Heart left ventricle (tissue), 16 donors: ENCODE data around the gene TMEM132D. TPM values are rescaled to one million over a fixed set of nuclear protein-coding genes. Genes with fewer than 3 reads are reported as not detected.

Experiments
- ATAC-seq, 4 donors: fragments of 200-7000 bp; cut with Tn5 transposase; one replicate each; pipeline ENCODE4 v1.9.1; 2020 to 2022; ENCODE audit warnings: moderate library complexity in 4 of 4, mild to moderate bottlenecking in 3 of 4, moderate number of reproducible peaks in 1 of 4
- DNase-seq, 5 donors: peaks; one replicate each; pipeline ENCODE4 v3.0.0-alpha.2; 2020
- H3K27ac ChIP-seq, 12 donors: fragments of 200-600 bp; sonication (generic) in 4 of 12; one replicate each; pipeline versions ENCODE4 v1.5.0 to v1.8.0; 2016 to 2022; ENCODE audit warnings: mild to moderate bottlenecking in 2 of 12
- H3K27me3 ChIP-seq, 9 donors: fragments of 200-600 bp; sonication (generic) in 2 of 9; one replicate each; pipeline versions ENCODE4 v1.5.1 to v1.8.0; 2016 to 2022; ENCODE audit warnings: mild to moderate bottlenecking in 3 of 9
- H3K36me3 ChIP-seq, 9 donors: fragments of 200-600 bp; sonication (generic) in 2 of 9; one replicate each; pipeline versions ENCODE4 v1.5.0 to v1.8.0; 2018 to 2022; ENCODE audit warnings: mild to moderate bottlenecking in 2 of 9
- H3K4me1 ChIP-seq, 12 donors: fragments of 200-600 bp; sonication (generic) in 4 of 12; one replicate each; pipeline versions ENCODE4 v1.5.0 to v1.8.0; 2016 to 2022; ENCODE audit warnings: mild to moderate bottlenecking in 3 of 12
- H3K4me3 ChIP-seq, 12 donors: fragments of 200-600 bp; sonication (generic) in 4 of 12; one replicate each; pipeline versions ENCODE4 v1.5.0 to v1.8.0; 2017 to 2022; ENCODE audit warnings: mild to moderate bottlenecking in 9 of 12, moderate library complexity in 4 of 12
- H3K9me3 ChIP-seq, 12 donors: fragments of 200-600 bp; sonication (generic) in 4 of 12; one replicate each; pipeline versions ENCODE4 v1.5.0 to v1.8.0; 2016 to 2022; ENCODE audit warnings: mild to moderate bottlenecking in 1 of 12
- POLR2A ChIP-seq, 2 donors: fragments of 450-650 bp; IDR thresholded peaks; one replicate each; pipeline ENCODE4 v1.6.1; 2017; ENCODE audit warnings: antibody characterized with exemption in 2 of 2, mild to moderate bottlenecking in 2 of 2, moderate library complexity in 2 of 2
- WGBS, 4 donors: extraction: QIAGEN DNeasy Blood & Tissue Kit in 2 of 4; methylation state at CpG; one replicate each; pipeline versions ENCODE4 v1.1.5 to v1.1.7; 2013 to 2018; 5-methylcytosine and 5-hydroxymethylcytosine counted together
- intact Hi-C, 10 donors: fragments of 100-400 bp; cut with DNase I; formaldehyde crosslinking; loops; one replicate each; pipeline versions ENCODE4 v1.11.1 to v1.14.2; 2022
- polyA plus RNA-seq, 2 donors: library from polyadenylated mRNA; stranded (reverse); fragments of 200-250 nt; gene quantifications; one replicate each; pipeline ENCODE4 v1.2.3, GENCODE V29; 2013
- total RNA-seq, 9 donors: library from RNA; depleted of rRNA in 2 of 9; stranded (reverse); fragments of >200 nt in 2 of 9; fragmentation: NEBNext Ultra II Directional in 3 of 9; extraction: Animal tissue kit (Norgen Biotek cat#: 25700) in 3 of 9; gene quantifications; one replicate each; pipeline versions ENCODE4 v1.1.0 to v1.2.4, GENCODE V29; 2016 to 2023
- TF ChIP-seq, protein P1 (sequence below), 12 donors: fragments of 200-600 bp; sonication (generic) in 4 of 12; IDR thresholded peaks; one replicate each; pipeline versions ENCODE4 v1.5.0 to v1.8.0; 2018 to 2022; ENCODE audit warnings: antibody characterized with exemption in 12 of 12, mild to moderate bottlenecking in 5 of 12
- donor health status: ischemic (EF 13 %, LVEDD 7.1; RV severe dilation, severe dysfunction).
- donor health status: healthy with polysubstance abuse.
- donor health status: DM: no; HTN: yes; CAD: no.
- donor health status: DM: no; HTN: no; CAD: no.
- donor health status: ischemic (EF 25% LVEDD 6.9; RV normal size, moderate dysfunction).
- donor health status: ischemic (EF 25% LVEDD 5.7; RV mildly dilated, moderate dysfunction).
- donor health status: healthy.
- donor health status: DM: yes; HTN: yes; CAD: no.
- donor health status: ischemic (EF 35%, LVEDD 5.7; RV mildly dilated, moderate dysfunction).
- donor health status: nonischemic (EF 11% LVEDD 7.7; RV severe dilation, severe dysfunction).
- donor health status: DM: yes; HTN: yes; CAD: no.
- donor health status: PGD.
- donor health status: ischemic (EF 29% LVEDD 5.4; RV normal size, mild dysfunction).
- donor health status: nonischemic (EF 23%, LVEDD 6.1; RV moderate dilation, normal function).

Gene TMEM132D
- total and polyA plus RNA-seq, 11 donors, result not detected

DNA sequence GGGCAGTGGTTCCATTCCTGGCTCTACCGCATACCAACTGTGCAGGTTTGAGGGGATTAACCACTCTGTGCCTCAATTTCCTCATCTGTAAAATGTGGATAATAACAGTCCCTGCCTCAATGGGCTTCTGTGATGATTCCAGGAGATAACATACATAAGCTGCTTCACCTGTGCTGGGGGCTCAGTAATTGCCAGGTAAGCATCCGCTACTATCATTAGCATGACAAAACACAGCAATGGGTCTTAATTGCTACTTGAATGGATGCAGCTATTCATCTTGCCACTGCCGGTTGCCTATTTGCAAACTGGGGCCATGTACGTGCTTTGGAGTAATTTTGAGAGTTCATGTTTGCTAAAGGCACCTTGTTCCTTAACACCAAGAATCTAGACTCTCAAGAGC, 132.6 kb downstream of the TMEM132D start:
- Histone ChIP-seq H3K27ac (no peak overlapping the region), H3K4me3 (no peak overlapping the region), H3K27me3 (no peaks in the 10 kb centered on the region), H3K9me3 (peaks cover 0 to 7% (median 0%) of the 10 kb centered on the region in 12 donors), H3K4me1 (no peaks in the 10 kb centered on the region), H3K36me3 (no peaks in the 10 kb centered on the region)
- ATAC-seq, result no peak
- intact Hi-C loops, result no loop called here
- WGBS, 4 donors, result 40 to 45% (median 41%) methylated on average over 3 to 4 of the region's 4 CpGs
- DNase-seq, result no peak
- no peak for TF ChIP-seq POLR2A (IDR thresholded peaks at IDR 0.05)
- TF ChIP-seq, protein P1, sequence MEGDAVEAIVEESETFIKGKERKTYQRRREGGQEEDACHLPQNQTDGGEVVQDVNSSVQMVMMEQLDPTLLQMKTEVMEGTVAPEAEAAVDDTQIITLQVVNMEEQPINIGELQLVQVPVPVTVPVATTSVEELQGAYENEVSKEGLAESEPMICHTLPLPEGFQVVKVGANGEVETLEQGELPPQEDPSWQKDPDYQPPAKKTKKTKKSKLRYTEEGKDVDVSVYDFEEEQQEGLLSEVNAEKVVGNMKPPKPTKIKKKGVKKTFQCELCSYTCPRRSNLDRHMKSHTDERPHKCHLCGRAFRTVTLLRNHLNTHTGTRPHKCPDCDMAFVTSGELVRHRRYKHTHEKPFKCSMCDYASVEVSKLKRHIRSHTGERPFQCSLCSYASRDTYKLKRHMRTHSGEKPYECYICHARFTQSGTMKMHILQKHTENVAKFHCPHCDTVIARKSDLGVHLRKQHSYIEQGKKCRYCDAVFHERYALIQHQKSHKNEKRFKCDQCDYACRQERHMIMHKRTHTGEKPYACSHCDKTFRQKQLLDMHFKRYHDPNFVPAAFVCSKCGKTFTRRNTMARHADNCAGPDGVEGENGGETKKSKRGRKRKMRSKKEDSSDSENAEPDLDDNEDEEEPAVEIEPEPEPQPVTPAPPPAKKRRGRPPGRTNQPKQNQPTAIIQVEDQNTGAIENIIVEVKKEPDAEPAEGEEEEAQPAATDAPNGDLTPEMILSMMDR (IDR thresholded peaks at IDR 0.05), result no peak

DNA sequence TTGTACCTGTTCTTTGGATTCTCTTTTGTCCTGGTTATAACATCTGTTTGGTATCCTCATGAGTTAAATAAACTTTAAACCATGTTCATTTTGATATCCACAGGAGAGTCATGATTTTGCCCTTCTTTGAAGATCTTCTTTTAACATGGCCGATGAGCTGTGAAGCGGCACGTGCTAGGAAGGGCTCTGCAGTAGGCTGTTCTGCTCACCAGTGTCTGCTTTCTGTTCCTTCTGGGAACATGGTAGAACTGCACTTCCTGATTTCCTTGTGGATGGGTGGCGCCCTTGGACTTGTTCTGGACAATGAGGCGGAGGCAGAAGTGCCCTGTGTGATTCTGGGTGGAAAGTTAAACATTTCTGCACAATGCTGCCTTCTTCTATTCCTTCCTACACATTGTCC, 138.1 kb downstream of the TMEM132D start:
- intact Hi-C loops, result no loop called here
- H3K9me3 ChIP-seq, result peaks cover 0 to 15% (median 2%) of the 10 kb centered on the region in 12 donors
- TF ChIP-seq, protein P1 (IDR thresholded peaks at IDR 0.05), result no peak
- TF ChIP-seq POLR2A (IDR thresholded peaks at IDR 0.05), result no peak
- ATAC-seq (no peak), DNase-seq (no peak)
- H3K4me3 ChIP-seq, result no peak overlapping the region
- H3K27ac ChIP-seq, result no peak overlapping the region
- WGBS, 4 donors, result 64 to 68% (median 65%) methylated on average over 5 of the region's 5 CpGs
- no peaks in the 10 kb centered on the region for H3K27me3 ChIP-seq
- H3K4me1 ChIP-seq, result no peaks in the 10 kb centered on the region
- no peaks in the 10 kb centered on the region for H3K36me3 ChIP-seq

DNA sequence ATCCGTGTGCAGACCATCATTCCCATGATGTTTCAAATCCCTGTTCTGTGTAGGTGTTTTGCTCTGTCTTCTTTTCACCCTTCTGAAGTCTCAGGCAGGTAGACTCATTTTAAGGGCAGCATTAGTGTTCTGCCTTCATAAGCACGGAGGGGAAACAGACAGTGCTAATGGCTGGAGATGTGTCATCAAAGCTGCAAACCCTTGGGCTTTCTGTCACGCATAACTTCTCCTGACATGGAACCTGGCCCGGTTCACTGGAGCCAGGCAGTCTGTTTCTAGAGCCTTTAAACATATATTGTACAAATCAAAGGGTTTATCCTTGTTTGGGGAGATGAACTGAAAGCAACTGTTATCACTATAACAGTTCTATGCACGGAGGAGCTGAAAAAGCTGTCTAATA, 141.4 kb downstream of the TMEM132D start:
- H3K9me3 ChIP-seq, result peaks cover 0 to 15% (median 2%) of the 10 kb centered on the region in 12 donors
- WGBS, 4 donors, result 67 to 77% (median 73%) methylated on average over 5 of the region's 5 CpGs
- no peaks in the 10 kb centered on the region for H3K4me1 ChIP-seq
- TF ChIP-seq, protein P1 (IDR thresholded peaks at IDR 0.05), result no peak
- no peak for TF ChIP-seq POLR2A (IDR thresholded peaks at IDR 0.05)
- H3K36me3 ChIP-seq, result no peaks in the 10 kb centered on the region
- DNase-seq (no peak), ATAC-seq (no peak)
- no peaks in the 10 kb centered on the region for H3K27me3 ChIP-seq
- intact Hi-C loops, result no loop called here
- H3K4me3 ChIP-seq, result no peak overlapping the region
- H3K27ac ChIP-seq, result no peak overlapping the region

DNA sequence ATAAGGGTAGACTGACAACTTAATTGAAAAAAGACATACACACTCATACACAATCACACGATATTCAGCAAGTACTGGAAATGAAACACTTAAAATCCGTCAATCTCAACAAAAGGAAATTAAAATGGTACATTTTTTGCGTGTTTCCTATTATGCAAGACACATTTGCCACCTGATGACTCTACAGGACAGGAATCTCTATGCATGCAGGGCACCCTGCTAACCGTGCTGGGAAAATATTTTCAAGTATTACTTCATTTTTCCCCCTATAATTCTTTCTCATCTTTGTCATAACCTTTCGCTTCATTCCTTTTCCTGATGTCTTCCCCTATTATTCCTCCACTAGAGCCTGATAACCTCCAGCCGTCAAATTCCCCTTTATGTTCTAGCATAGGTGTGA, 150.2 kb downstream of the TMEM132D start:
- Histone ChIP-seq H3K4me1 (no peaks in the 10 kb centered on the region), H3K9me3 (no peaks in the 10 kb centered on the region), H3K4me3 (no peak overlapping the region), H3K27ac (no peak overlapping the region), H3K27me3 (no peaks in the 10 kb centered on the region), H3K36me3 (no peaks in the 10 kb centered on the region)
- 68 to 70% (median 69%) methylated on average over 6 of the region's 6 CpGs for WGBS, 4 donors
- no peak for DNase-seq
- TF ChIP-seq, protein P1 (IDR thresholded peaks at IDR 0.05), result no peak
- TF ChIP-seq POLR2A (IDR thresholded peaks at IDR 0.05), result no peak
- ATAC-seq, result no peak
- intact Hi-C loops, result no loop called here
